IMR-90 (cell line): ENCODE data around the gene CTIF. TPM values are rescaled to one million over a fixed set of nuclear protein-coding genes. Genes with fewer than 3 reads are reported as not detected.

ENCODE experiments used
- ATAC-seq: fragments of 200-7000 bp; cut with Tn5 transposase; 2 replicates; pipeline ENCODE4 v1.9.1; 2020; ENCODE audit warnings: low read depth, mild to moderate bottlenecking, moderate library complexity
- BruUV-seq: library from RNA; stranded (reverse); fragments of 400-500 nt; replicated peaks from 2 replicates; lab custom pipeline; 2021; lab: Mats Ljungman, UMichigan
- CTCF ChIA-PET: fragments of 300-600 bp; formaldehyde crosslinking; extraction: SDS; loops from one replicate; lab custom pipeline; 2021; ENCODE audit warnings: antibody characterized with exemption; lab: Yijun Ruan, JAX
- POLR2A ChIA-PET: fragments of 300-600 bp; sonication (Branson Sonifier 250); formaldehyde crosslinking; loops from one replicate; lab custom pipeline; 2022; ENCODE audit warnings: antibody characterized with exemption; ENCODE audit not compliant: unreplicated experiment; lab: Charles Lee
- DNase-seq: peaks from one replicate; pipeline ENCODE4 v3.0.0; 2013
- H2AFZ ChIP-seq: replicated peaks from 2 replicates; pipeline ENCODE3; 2013; ENCODE audit warnings: low read length, mild to moderate bottlenecking; ENCODE audit not compliant: poor library complexity
- H2AK5ac ChIP-seq: 2 replicates; pipeline ENCODE4 v1.6.1; 2013; ENCODE audit warnings: low read depth, low read length, inconsistent platforms
- H2AK9ac ChIP-seq: replicated peaks from 2 replicates; pipeline ENCODE3; 2013; ENCODE audit warnings: mild to moderate bottlenecking, low read depth, low read length, moderate library complexity; ENCODE audit not compliant: poor library complexity
- H2BK120ac ChIP-seq: 2 replicates; pipeline ENCODE4 v1.6.1; 2013; ENCODE audit warnings: low read depth, low read length, inconsistent platforms
- H2BK15ac ChIP-seq: 3 replicates; pipeline ENCODE4 v1.6.1; 2013; ENCODE audit warnings: low read depth, low read length, inconsistent platforms
- H2BK20ac ChIP-seq: 2 replicates; pipeline ENCODE4 v1.6.1; 2013; ENCODE audit warnings: low read depth, mild to moderate bottlenecking, inconsistent platforms, low read length, moderate library complexity
- H2BK5ac ChIP-seq: 2 replicates; pipeline ENCODE4 v1.6.1; 2013; ENCODE audit warnings: mild to moderate bottlenecking, low read depth, low read length, inconsistent platforms; ENCODE audit not compliant: poor library complexity, severe bottlenecking
- H3K14ac ChIP-seq: replicated peaks from 2 replicates; pipeline ENCODE4 v1.6.1; 2013; ENCODE audit warnings: low read depth, low read length, inconsistent platforms
- H3K18ac ChIP-seq: 2 replicates; pipeline ENCODE4 v1.6.1; 2013; ENCODE audit warnings: low read depth, low read length, control low read depth
- H3K23ac ChIP-seq: 2 replicates; pipeline ENCODE4 v1.6.1; 2013; ENCODE audit warnings: low read depth, low read length, inconsistent platforms
- H3K27ac ChIP-seq: 2 replicates; pipeline ENCODE4 v1.5.1; 2013; ENCODE audit warnings: mild to moderate bottlenecking, control low read depth, low read length; ENCODE audit not compliant: insufficient read depth
- H3K27me3 ChIP-seq: 2 replicates; pipeline ENCODE4 v1.6.1; 2013; ENCODE audit warnings: low read length; ENCODE audit not compliant: control insufficient read depth, insufficient read depth
- H3K36me3 ChIP-seq: 2 replicates; pipeline ENCODE4 v1.6.1; 2013; ENCODE audit warnings: low read length, mixed read lengths; ENCODE audit not compliant: control insufficient read depth, insufficient read depth
- H3K4ac ChIP-seq: 2 replicates; pipeline ENCODE4 v1.6.1; 2013; ENCODE audit warnings: low read depth, low read length, inconsistent platforms
- H3K4me1 ChIP-seq: 2 replicates; pipeline ENCODE4 v1.6.1; 2013; ENCODE audit warnings: low read length, mixed read lengths; ENCODE audit not compliant: control insufficient read depth, insufficient read depth
- H3K4me2 ChIP-seq: 2 replicates; pipeline ENCODE4 v1.6.1; 2013; ENCODE audit warnings: low read depth, mild to moderate bottlenecking, control low read depth, low read length, moderate library complexity
- H3K4me3 ChIP-seq: 2 replicates; pipeline ENCODE4 v1.5.1; 2013; ENCODE audit warnings: low read depth, mild to moderate bottlenecking, control low read depth, low read length, moderate library complexity; ENCODE audit not compliant: insufficient read depth
- H3K56ac ChIP-seq: 2 replicates; pipeline ENCODE4 v1.6.1; 2013; ENCODE audit warnings: low read length, inconsistent platforms; ENCODE audit not compliant: insufficient read depth; ENCODE audit errors: extremely low read depth
- H3K79me1 ChIP-seq, 2 experiments: 2 replicates each; pipeline ENCODE4 v1.6.1; 2013; ENCODE audit warnings: low read length in 2 of 2, inconsistent platforms in 1 of 2, low read depth in 1 of 2
- H3K9ac ChIP-seq: 2 replicates; pipeline ENCODE4 v1.6.1; 2013; ENCODE audit warnings: low read depth, low read length, control low read depth
- H3K9me1 ChIP-seq: 2 replicates; pipeline ENCODE4 v1.6.1; 2013; ENCODE audit warnings: low read length, inconsistent platforms; ENCODE audit not compliant: insufficient read depth
- H3K9me3 ChIP-seq: 2 replicates; pipeline ENCODE4 v1.6.1; 2013; ENCODE audit warnings: low read length; ENCODE audit not compliant: control insufficient read depth, insufficient read depth
- H4K20me1 ChIP-seq: 2 replicates; pipeline ENCODE4 v1.6.1; 2013; ENCODE audit warnings: low read length, inconsistent platforms; ENCODE audit not compliant: insufficient read depth
- H4K5ac ChIP-seq: 2 replicates; pipeline ENCODE4 v1.6.1; 2013; ENCODE audit warnings: mild to moderate bottlenecking, low read depth, low read length, control low read depth
- H4K8ac ChIP-seq, 2 experiments: 2 replicates each; pipeline ENCODE4 v1.6.1; 2013; ENCODE audit warnings: low read depth in 2 of 2, low read length in 2 of 2, control low read depth in 1 of 2, inconsistent platforms in 1 of 2
- H4K91ac ChIP-seq: 2 replicates; pipeline ENCODE4 v1.6.1; 2013; ENCODE audit warnings: low read depth, low read length, inconsistent platforms; ENCODE audit not compliant: insufficient read depth
- BHLHE40 ChIP-seq: fragments of 150-350 bp; IDR thresholded peaks from 2 replicates; pipeline ENCODE4 v1.6.1; 2016; ENCODE audit warnings: mild to moderate bottlenecking, low read depth, low read length
- CEBPB ChIP-seq: IDR thresholded peaks from 2 replicates; pipeline ENCODE4 v1.6.1; 2012; ENCODE audit warnings: low read depth, low read length, improper control_type of control experiment
- CTCF ChIP-seq: conservative IDR thresholded peaks from 2 replicates; pipeline ENCODE4 v1.5.1; 2012; ENCODE audit warnings: mild to moderate bottlenecking, low read depth, low read length, improper control_type of control experiment
- ELK1 ChIP-seq: fragments of 150-350 bp; IDR thresholded peaks from 2 replicates; pipeline ENCODE4 v1.6.1; 2016; ENCODE audit warnings: low read depth, mild to moderate bottlenecking, low read length, moderate library complexity, borderline replicate concordance
- FOS ChIP-seq: fragments of 150-350 bp; IDR thresholded peaks from 2 replicates; pipeline ENCODE4 v1.6.1; 2016; ENCODE audit warnings: low read depth, low read length
- MAFK ChIP-seq: IDR thresholded peaks from 2 replicates; pipeline ENCODE4 v1.6.1; 2012; ENCODE audit warnings: low read depth, low read length, improper control_type of control experiment
- MAZ ChIP-seq: IDR thresholded peaks from 2 replicates; pipeline ENCODE4 v1.6.1; 2012; ENCODE audit warnings: low read depth, mild to moderate bottlenecking, low read length, improper control_type of control experiment, moderate library complexity, borderline replicate concordance
- MXI1 ChIP-seq: IDR thresholded peaks from 2 replicates; pipeline ENCODE4 v1.6.1; 2012; ENCODE audit warnings: low read depth, mild to moderate bottlenecking, low read length, moderate library complexity, borderline replicate concordance
- POLR2A ChIP-seq: IDR thresholded peaks from 2 replicates; pipeline ENCODE4 v1.6.1; 2012; ENCODE audit warnings: mild to moderate bottlenecking, low read depth, low read length
- RCOR1 ChIP-seq: IDR thresholded peaks from 2 replicates; pipeline ENCODE4 v1.6.1; 2012; ENCODE audit warnings: mild to moderate bottlenecking, low read length, improper control_type of control experiment; ENCODE audit not compliant: insufficient replicate concordance
- RFX5 ChIP-seq: IDR thresholded peaks from 2 replicates; pipeline ENCODE4 v1.8.0; 2012; ENCODE audit warnings: low read depth, mild to moderate bottlenecking, low read length, moderate library complexity
- SMC3 ChIP-seq: fragments of 150-350 bp; IDR thresholded peaks from 2 replicates; pipeline ENCODE4 v1.6.1; 2016; ENCODE audit warnings: low read depth, mild to moderate bottlenecking, antibody characterized with exemption, low read length, moderate library complexity
- USF2 ChIP-seq: fragments of 150-350 bp; IDR thresholded peaks from 2 replicates; pipeline ENCODE4 v1.6.1; 2017; ENCODE audit warnings: mild to moderate bottlenecking, antibody characterized with exemption, low read length, low read depth
- WGBS, 2 experiments: methylation state at CpG; one replicate each; pipeline versions ENCODE4 v1.1.5 to v1.1.7; 2013; ENCODE audit warnings: missing lambda C conversion rate in 2 of 2; ENCODE audit not compliant: insufficient read length in 1 of 2; ENCODE audit errors: extremely low coverage in 2 of 2; 5-methylcytosine and 5-hydroxymethylcytosine counted together
- dilution Hi-C: fragments of 300-500 bp; cut with HindIII; formaldehyde crosslinking; loops from one replicate; pipeline ENCODE4 v1.14.3; 2018; ENCODE audit warnings: low sequenced_read_pairs; ENCODE audit not compliant: unreplicated experiment
- in situ Hi-C: fragments of 300-500 bp; cut with MboI; formaldehyde crosslinking; loops from 3 replicates; pipeline ENCODE4 v1.14.3; 2019; ENCODE audit warnings: low sequenced_read_pairs, inconsistent platforms, mixed read lengths
- intact Hi-C: fragments of 100-400 bp; cut with micrococcal nuclease; formaldehyde crosslinking; loops from 2 replicates; pipeline ENCODE4 v1.10.0; 2022
- polyA plus RNA-seq, 3 experiments: library from polyadenylated mRNA; depleted of rRNA; stranded (reverse); fragments of >200 nt; gene quantifications; 2 replicates each; pipeline ENCODE4 v1.2.3, GENCODE V29; 2012; ENCODE audit warnings: low replicate concordance in 1 of 3
- total RNA-seq: library from RNA; depleted of rRNA; stranded (reverse); fragments of >200 nt; gene quantifications from 2 replicates; pipeline ENCODE4 v1.2.3, GENCODE V29; 2012

Gene CTIF
- total and polyA plus RNA-seq, 2 of the 4 experiments (the other 2 are of a cell fraction), result 25.1 to 57.0 TPM

- no peak for ATAC-seq
- Histone ChIP-seq H2BK120ac (peak overlapping the region; percentile 32), H3K56ac (no peak overlapping the region), H2BK15ac (0 out of 3 replicates have a peak overlapping the region, but pooled peaks have one; percentile 36), H3K4me1 (peaks cover 13% of the 10 kb centered on the region), H4K91ac (peak overlapping the region; percentile 21; the same call in 1 of the 2 replicates), H4K8ac (no peak overlapping the region), H3K4me3 (no peak overlapping the region), H3K27ac (no peak overlapping the region), H3K23ac (no peak overlapping the region), H3K36me3 (no peaks in the 10 kb centered on the region), H3K14ac (no peak overlapping the region), H3K9me3 (no peaks in the 10 kb centered on the region), H3K4ac (0 out of 2 replicates have a peak overlapping the region, but pooled peaks have one; percentile 37), H3K27me3 (no peaks in the 10 kb centered on the region; the same call in 1 of the 2 replicates), H4K20me1 (no peaks in the 10 kb centered on the region), H4K5ac (no peak overlapping the region), H2AK9ac (peak overlapping the region; percentile 13), H3K4me2 (no peak overlapping the region), H3K18ac (no peak overlapping the region), H2AK5ac (peak overlapping the region; percentile 87; the same call in 1 of the 2 replicates), H3K9me1 (peaks cover 20% of the 10 kb centered on the region), H3K79me1 (peaks cover 0 to 3% of the 10 kb centered on the region in 2 experiments; a peak in 1 of 4 replicates), H2AFZ (no peak overlapping the region), H3K9ac (no peak overlapping the region), H2BK20ac (no peak overlapping the region), H2BK5ac (no peak overlapping the region)
- DNase-seq, result no peak
- POLR2A ChIA-PET, result no interaction called here
- no TSS peak for BruUV-seq
- dilution Hi-C loops (no loop called here), intact Hi-C loops (no loop called here), in situ Hi-C loops (no loop called here)
- CTCF ChIA-PET, result no interaction called here
- 96% methylated on average over 18 of the region's 18 CpGs; no CpG with 5 or more reads in 1 of the 2 experiments for WGBS, 2 experiments
- TF ChIP-seq MAFK, result no peak
- TF ChIP-seq RCOR1, result no peak
- no peak for TF ChIP-seq CTCF
- no peak for TF ChIP-seq USF2
- TF ChIP-seq MAZ, result no peak
- no peak for TF ChIP-seq FOS
- no peak for TF ChIP-seq MXI1
- TF ChIP-seq BHLHE40, result no peak
- TF ChIP-seq CEBPB, result no peak
- TF ChIP-seq POLR2A, result no peak
- no peak for TF ChIP-seq ELK1
- TF ChIP-seq RFX5, result no peak
- no peak for TF ChIP-seq SMC3
Observed at GRCh38 chr18:48875314-48875941, 336.6 kb downstream of the CTIF start.
